GM12864 (cell line): Measurements from ENCODE around the gene P2RX4.

ENCODE experiments used
- DNase-seq: peaks from one replicate; pipeline ENCODE4 v3.0.0-alpha.2; 2011; ENCODE audit warnings: low read depth
- H3K4me3 ChIP-seq: 2 replicates; pipeline ENCODE4 v1.5.1; 2011; ENCODE audit warnings: mild to moderate bottlenecking, low read depth, low read length, control low read depth
- CTCF ChIP-seq: IDR thresholded peaks from 2 replicates; pipeline ENCODE4 v1.5.1; 2011; ENCODE audit warnings: low read depth, mild to moderate bottlenecking, moderate library complexity, low read length, control low read depth, inconsistent platforms; ENCODE audit errors: missing control alignments

Gene P2RX4

GRCh38 chr12:121167951-121168350, 42.0 kb upstream of the P2RX4 start:
- DNase-seq, result no peak
- H3K4me3 ChIP-seq, result no peak overlapping the region
- TF ChIP-seq CTCF, result no peak

- no peak for TF ChIP-seq CTCF
- H3K4me3 ChIP-seq, result no peak overlapping the region
Measured at GRCh38 chr12:121170151-121170550, 39.8 kb upstream of the P2RX4 start.

GRCh38 chr12:121170611-121171260, 39.2 kb upstream of the P2RX4 start:
- no peak for DNase-seq
- H3K4me3 ChIP-seq, result no peak overlapping the region

More at GRCh38 chr12:121170151-121170550, 39.8 kb upstream of the P2RX4 start:
- no peak for DNase-seq

GRCh38 chr12:121172145-121172544, 37.8 kb upstream of the P2RX4 start:
- no peak overlapping the region for H3K4me3 ChIP-seq
- TF ChIP-seq CTCF, result no peak
- DNase-seq, result no peak

More at GRCh38 chr12:121170611-121171260, 39.2 kb upstream of the P2RX4 start:
- no peak for TF ChIP-seq CTCF

GRCh38 chr12:121175383-121176119, 34.4 kb upstream of the P2RX4 start:
- no peak overlapping the region for H3K4me3 ChIP-seq
- no peak for DNase-seq

GRCh38 chr12:121176826-121177529, 33.0 kb upstream of the P2RX4 start:
- DNase-seq, result no peak
- TF ChIP-seq CTCF, result no peak
- no peak overlapping the region for H3K4me3 ChIP-seq

More at GRCh38 chr12:121175383-121176119, 34.4 kb upstream of the P2RX4 start:
- TF ChIP-seq CTCF, result no peak
